ENCODE results near the gene ETV3. TPM values are rescaled to one million over a fixed set of nuclear protein-coding genes. Genes with fewer than 3 reads are reported as not detected.
A peak's percentile ranks its signal among the peaks of the same experiment; 100 is the strongest.
"Not testable (repeated sequence)": the region's sequence is repeated elsewhere in the genome, so short reads cannot be mapped to it uniquely, and the experiment has no call there.

The ETV3 gene
- total and polyA plus RNA-seq, 10 of the 15 experiments (the other 5 are each of a cell fraction or from before 2014, with no cell fraction given), result 1.7 to 13.8 (median 7.2) TPM

DNA sequence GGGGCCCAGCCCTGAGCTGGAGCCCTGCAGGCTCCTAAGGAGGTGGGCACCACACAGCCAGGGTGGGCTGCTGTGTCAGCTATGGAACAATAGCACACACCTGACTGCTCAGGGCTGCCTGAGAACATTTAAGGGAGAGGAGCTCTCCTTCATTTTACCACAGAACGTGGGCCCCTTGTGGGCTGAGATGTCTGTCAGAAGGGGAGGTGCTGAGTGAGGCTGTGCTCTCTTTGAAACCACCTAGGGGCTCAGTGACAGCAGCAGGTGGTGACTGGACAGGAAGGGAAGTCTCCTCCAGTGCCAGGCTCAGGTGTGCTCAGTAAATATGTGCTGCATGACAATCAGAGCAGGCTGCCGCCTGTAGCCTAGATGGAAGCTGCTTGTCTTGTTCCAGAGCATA, 35.0 kb upstream of the ETV3 start:
- H3K4me1 ChIP-seq (ENCODE audit: control insufficient read depth, insufficient read depth, low read length), result peaks cover 52% of the 10 kb centered on the region
- FAIRE-seq; H3K36me3 ChIP-seq (ENCODE audit: control insufficient read depth in 2 of 2, insufficient read depth in 2 of 2, low read length in 1 of 2); H3K27me3 ChIP-seq (replicated peaks in 1 of 2; ENCODE audit: control insufficient read depth in 2 of 2, insufficient read depth in 2 of 2, low read length in 1 of 2); H3K4me2 ChIP-seq (ENCODE audit: control insufficient read depth, insufficient read depth); H2AFZ ChIP-seq (ENCODE audit: control insufficient read depth, low read depth, low read length); in situ Hi-C loops (cut with MboI); H4K20me1 ChIP-seq (ENCODE audit: control insufficient read depth, insufficient read depth); DNase-seq (ENCODE audit: low read depth, low spot score); H3K4me3 ChIP-seq; H3K9ac ChIP-seq (ENCODE audit: control insufficient read depth, insufficient read depth, low read length); POLR2A ChIA-PET; BruUV-seq (replicated peaks); H3K27ac ChIP-seq (ENCODE audit: control insufficient read depth, insufficient read depth); H3K79me2 ChIP-seq (ENCODE audit: control insufficient read depth, insufficient read depth, low read length); H3K9me3 ChIP-seq (replicated peaks; ENCODE audit: control insufficient read depth, insufficient read depth, low read length): not testable (repeated sequence)
- intact Hi-C loops (cut with micrococcal nuclease; ENCODE audit: unreplicated experiment), result loop anchor here (10.0 kb wide), 1 partner anchor 392 kb away; no protein-coding TSS in a partner anchor
- 0% methylated on average over 2 of the region's 2 CpGs for whole genome bisulfite sequencing (ENCODE audit: insufficient coverage, insufficient replicate concordance, low lambda C conversion rate, missing lambda C conversion rate)
- SMC1A ChIA-PET (ENCODE audit: uncharacterized antibody, unreplicated experiment), result interaction anchor here (1.0 to 3.6 kb wide), 6 partner anchors 10 to 323 kb away, joined by 4 to 22 read pairs (median 6); no protein-coding TSS in a partner anchor
- RAD21 ChIA-PET (ENCODE audit: unreplicated experiment), result interaction anchor here (1.1 to 4.3 kb wide), 5 partner anchors 17 to 322 kb away, joined by 3 to 23 read pairs (median 4); no protein-coding TSS in a partner anchor
- CTCF ChIA-PET, result interaction anchor here (1.0 to 18.5 kb wide), 9 partner anchors 17 to 339 kb away, joined by 3 to 349 read pairs (median 5); no protein-coding TSS in a partner anchor
- peak; percentile 5; the same call in 1 of the 3 replicates for ATAC-seq

DNA sequence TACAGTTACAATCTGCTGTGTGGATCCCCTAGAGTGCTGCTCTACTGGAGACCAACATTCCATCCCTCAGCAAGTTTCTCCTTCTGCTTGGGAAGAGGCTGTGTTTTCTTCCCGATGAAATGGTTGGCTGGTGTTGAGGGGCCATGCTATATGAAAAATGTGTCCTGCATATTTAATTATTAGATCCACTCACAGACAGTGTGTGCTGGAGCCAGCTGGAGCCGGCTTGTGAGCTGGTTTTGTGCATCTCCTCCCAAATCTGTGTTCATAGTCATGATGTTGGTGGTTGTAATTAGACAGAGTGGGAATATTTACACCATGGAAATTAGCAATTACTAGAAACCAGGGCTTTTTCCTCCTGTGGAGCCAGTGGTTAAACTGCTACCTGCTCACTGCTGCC, 34.4 kb upstream of the ETV3 start:
- H3K4me1 ChIP-seq (ENCODE audit: control insufficient read depth, insufficient read depth, low read length), result peaks cover 52% of the 10 kb centered on the region
- ChIA-PET SMC1A (ENCODE audit: uncharacterized antibody, unreplicated experiment) (interaction anchor here (1.0 to 3.6 kb wide), 4 partner anchors 16 to 322 kb away, joined by 3 to 21 read pairs (median 5); no protein-coding TSS in a partner anchor), CTCF (interaction anchor here (1.3 to 18.5 kb wide), 7 partner anchors 16 to 339 kb away, joined by 3 to 349 read pairs (median 5); no protein-coding TSS in a partner anchor), RAD21 (ENCODE audit: unreplicated experiment) (interaction anchor here (1.1 to 4.3 kb wide), 3 partner anchors 16 to 323 kb away, joined by 3 to 23 read pairs (median 4); no protein-coding TSS in a partner anchor)
- DNase-seq (ENCODE audit: low read depth, low spot score); H2AFZ ChIP-seq (ENCODE audit: control insufficient read depth, low read depth, low read length); in situ Hi-C loops (cut with MboI); H4K20me1 ChIP-seq (ENCODE audit: control insufficient read depth, insufficient read depth); POLR2A ChIA-PET; H3K4me3 ChIP-seq; H3K27ac ChIP-seq (ENCODE audit: control insufficient read depth, insufficient read depth); H3K79me2 ChIP-seq (ENCODE audit: control insufficient read depth, insufficient read depth, low read length); H3K9ac ChIP-seq (ENCODE audit: control insufficient read depth, insufficient read depth, low read length); H3K4me2 ChIP-seq (ENCODE audit: control insufficient read depth, insufficient read depth); FAIRE-seq; ATAC-seq; H3K9me3 ChIP-seq (replicated peaks; ENCODE audit: control insufficient read depth, insufficient read depth, low read length); H3K27me3 ChIP-seq (replicated peaks in 1 of 2; ENCODE audit: control insufficient read depth in 2 of 2, insufficient read depth in 2 of 2, low read length in 1 of 2); H3K36me3 ChIP-seq (ENCODE audit: control insufficient read depth in 2 of 2, insufficient read depth in 2 of 2, low read length in 1 of 2); BruUV-seq (replicated peaks): not testable (repeated sequence)
- intact Hi-C loops (cut with micrococcal nuclease; ENCODE audit: unreplicated experiment), result loop anchor here (10.0 kb wide), 1 partner anchor 392 kb away; no protein-coding TSS in a partner anchor
- WGBS (ENCODE audit: insufficient coverage, insufficient replicate concordance, low lambda C conversion rate, missing lambda C conversion rate), result 53% methylated on average over 2 of the region's 2 CpGs

All from GM12878 (cell line).